BE2C (cell line): ENCODE measurements around the gene ARV1.
A peak's percentile ranks its signal among the peaks of the same experiment; 100 is the strongest.

Source experiments
- DNase-seq: peaks from one replicate; pipeline ENCODE4 v3.0.0-alpha.2; 2020
- H3K27me3 ChIP-seq: fragments of 250-450 bp; sonication (Bioruptor Pico); 2 replicates; pipeline ENCODE4 v1.5.1; 2020; ENCODE audit warnings: mild to moderate bottlenecking
- H3K36me3 ChIP-seq: fragments of 250-450 bp; sonication (Bioruptor Pico); 2 replicates; pipeline ENCODE4 v1.5.1; 2020; ENCODE audit warnings: mild to moderate bottlenecking
- H3K4me1 ChIP-seq: fragments of 250-450 bp; sonication (Bioruptor Pico); 2 replicates; pipeline ENCODE4 v1.5.1; 2020
- H3K4me3 ChIP-seq: 2 replicates; pipeline ENCODE4 v1.5.1; 2011; ENCODE audit warnings: low read depth, low read length
- H3K9me3 ChIP-seq: fragments of 250-450 bp; sonication (Bioruptor Pico); 2 replicates; pipeline ENCODE4 v1.5.1; 2020
- CTCF ChIP-seq: IDR thresholded peaks from 2 replicates; pipeline ENCODE4 v1.5.1; 2012; ENCODE audit warnings: mild to moderate bottlenecking, low read depth, low read length

The ARV1 gene

DNA sequence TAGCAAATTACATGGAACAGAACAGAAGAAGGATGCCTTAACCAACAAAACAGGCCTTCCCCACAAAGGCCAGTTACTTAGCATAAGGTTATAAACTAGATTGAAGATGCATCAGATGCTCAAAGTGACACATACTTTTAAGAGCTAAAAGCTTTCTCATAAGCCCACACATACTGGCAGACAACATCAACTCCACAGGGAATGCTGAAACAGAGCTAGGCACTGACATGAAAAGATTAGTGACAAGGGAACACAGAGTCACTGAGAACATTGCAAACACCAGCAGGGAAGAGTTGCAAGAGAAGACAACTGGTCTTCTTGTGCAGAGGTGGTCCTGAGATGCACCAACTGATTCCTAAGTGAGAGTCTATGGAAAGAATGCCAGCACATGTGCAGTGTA lies 7.1 kb upstream of the ARV1 start:
- Histone ChIP-seq H3K4me1 (no peaks in the 10 kb centered on the region), H3K9me3 (no peaks in the 10 kb centered on the region), H3K36me3 (no peaks in the 10 kb centered on the region), H3K4me3 (no peak overlapping the region), H3K27me3 (no peaks in the 10 kb centered on the region)
- TF ChIP-seq CTCF: no peak
- DNase-seq: no peak

- no peaks in the 10 kb centered on the region for H3K36me3 ChIP-seq
- no peak for DNase-seq
- H3K4me1 ChIP-seq: no peaks in the 10 kb centered on the region
- no peak for TF ChIP-seq CTCF
- no peaks in the 10 kb centered on the region for H3K9me3 ChIP-seq
- H3K4me3 ChIP-seq: no peak overlapping the region
- H3K27me3 ChIP-seq: no peaks in the 10 kb centered on the region
Measured at GRCh38 chr1:230972855-230973271, 6.0 kb upstream of the ARV1 start.

- TF ChIP-seq CTCF: no peak
- H3K36me3 ChIP-seq: no peaks in the 10 kb centered on the region
- H3K4me3 ChIP-seq: no peak overlapping the region
- no peaks in the 10 kb centered on the region for H3K9me3 ChIP-seq
- no peaks in the 10 kb centered on the region for H3K27me3 ChIP-seq
- DNase-seq: no peak
- H3K4me1 ChIP-seq: no peaks in the 10 kb centered on the region
Measured at GRCh38 chr1:230975636-230976035, 3.3 kb upstream of the ARV1 start.

GRCh38 chr1:230976360-230976759 lies 2.5 kb upstream of the ARV1 start:
- Histone ChIP-seq H3K36me3 (no peaks in the 10 kb centered on the region), H3K27me3 (no peaks in the 10 kb centered on the region), H3K4me3 (no peak overlapping the region), H3K9me3 (no peaks in the 10 kb centered on the region), H3K4me1 (no peaks in the 10 kb centered on the region)
- DNase-seq: no peak
- no peak for TF ChIP-seq CTCF

DNA sequence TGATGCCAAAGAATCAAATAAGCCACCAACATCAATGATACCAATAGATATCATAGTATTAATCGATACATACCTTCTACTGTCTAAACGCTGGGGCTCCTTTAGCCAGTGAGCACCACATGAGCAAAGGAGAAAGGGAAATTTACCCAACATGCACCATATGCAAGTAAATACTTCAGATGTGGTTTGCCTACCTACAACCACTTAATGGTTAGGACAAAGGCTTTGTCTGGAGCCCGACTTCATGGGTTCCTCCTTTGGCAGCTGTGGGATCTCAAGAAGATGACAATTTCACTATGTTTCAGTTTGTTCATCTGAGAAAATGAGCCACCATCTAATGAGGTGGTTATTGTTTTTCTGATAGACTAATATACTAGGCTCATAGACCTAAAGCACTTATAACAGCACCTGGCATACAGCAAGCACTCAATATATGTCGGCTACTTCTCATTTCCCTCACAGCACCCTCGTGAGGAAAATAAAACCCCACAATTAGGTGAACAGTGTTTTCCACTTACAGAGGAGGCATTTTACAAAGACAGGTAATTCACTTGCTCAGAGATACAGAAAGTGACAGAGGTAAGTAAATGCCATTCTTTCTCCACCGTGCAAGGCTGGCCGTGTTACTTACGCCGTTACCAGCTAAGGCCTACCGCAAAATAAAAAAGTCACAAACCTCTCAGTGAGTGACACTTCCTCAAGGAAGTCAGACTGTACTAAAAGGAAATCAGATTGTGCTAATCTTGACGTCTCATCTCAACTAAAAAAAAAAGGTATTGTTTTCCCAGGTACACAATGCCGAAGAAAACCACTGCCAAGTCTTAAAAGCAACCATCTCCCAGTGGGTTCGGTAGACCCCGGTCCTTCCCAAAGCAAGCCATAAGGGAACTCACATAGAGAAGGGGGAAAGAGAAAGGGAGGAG lies 1.8 kb upstream of the ARV1 start:
- Histone ChIP-seq H3K4me1 (no peaks in the 10 kb centered on the region), H3K9me3 (no peaks in the 10 kb centered on the region), H3K4me3 (peak overlapping the region; percentile 74), H3K27me3 (no peaks in the 10 kb centered on the region), H3K36me3 (no peaks in the 10 kb centered on the region)
- no peak for DNase-seq
- no peak for TF ChIP-seq CTCF

DNA sequence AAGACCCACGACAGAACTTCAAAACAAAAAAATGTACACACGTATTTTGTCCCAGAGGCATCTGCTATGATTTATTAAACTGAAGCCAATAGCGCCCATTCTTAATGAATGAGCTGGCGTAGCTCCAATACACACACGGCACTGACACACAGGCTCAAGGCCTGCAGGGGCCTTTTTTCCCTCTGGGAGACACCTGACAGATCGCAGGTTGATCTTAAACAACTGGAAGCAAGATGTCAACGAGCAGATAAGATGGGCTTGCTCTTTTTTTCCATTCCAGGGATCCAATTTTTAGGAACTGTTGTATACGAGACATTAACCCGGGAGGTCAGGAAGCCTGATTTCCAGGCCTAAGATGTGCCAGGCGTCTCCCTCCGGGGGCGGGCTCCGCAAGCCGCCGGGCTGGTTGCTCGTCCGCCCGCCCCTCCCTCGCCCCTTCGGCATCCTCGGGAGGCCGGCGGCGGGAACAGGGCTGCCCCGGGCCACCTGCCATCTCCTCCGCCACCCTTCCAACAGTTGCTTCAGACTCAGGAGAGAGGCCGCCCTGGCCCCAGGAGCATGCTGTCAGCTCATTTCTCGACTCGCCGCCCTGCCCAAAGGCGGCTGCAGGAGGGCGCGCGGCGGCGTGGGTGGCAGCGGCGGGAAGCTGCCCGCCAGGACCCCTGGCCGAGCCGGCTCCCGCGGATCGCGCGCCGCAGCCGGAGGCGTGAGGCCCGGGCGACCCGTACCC lies 968 bp upstream of the ARV1 start:
- no peaks in the 10 kb centered on the region for H3K27me3 ChIP-seq
- H3K4me1 ChIP-seq: no peaks in the 10 kb centered on the region
- peak; percentile 56 for DNase-seq
- H3K36me3 ChIP-seq: no peaks in the 10 kb centered on the region
- peak overlapping the region; percentile 74 for H3K4me3 ChIP-seq
- H3K9me3 ChIP-seq: no peaks in the 10 kb centered on the region
- no peak for TF ChIP-seq CTCF
